NCI-H146 treated with DMSO at 0.1 percent for 48 hours (cell line): ENCODE measurements around the gene SMIM35.

Source experiments
- DNase-seq: peaks from one replicate; lab custom pipeline; 2025; ENCODE audit not compliant: unreplicated experiment; lab: John Stamatoyannopoulos, UW

SMIM35 gene

GRCh38 chr11:118060081-118060661, 26.6 kb downstream of the SMIM35 start:
- DNase-seq: no peak

DNA sequence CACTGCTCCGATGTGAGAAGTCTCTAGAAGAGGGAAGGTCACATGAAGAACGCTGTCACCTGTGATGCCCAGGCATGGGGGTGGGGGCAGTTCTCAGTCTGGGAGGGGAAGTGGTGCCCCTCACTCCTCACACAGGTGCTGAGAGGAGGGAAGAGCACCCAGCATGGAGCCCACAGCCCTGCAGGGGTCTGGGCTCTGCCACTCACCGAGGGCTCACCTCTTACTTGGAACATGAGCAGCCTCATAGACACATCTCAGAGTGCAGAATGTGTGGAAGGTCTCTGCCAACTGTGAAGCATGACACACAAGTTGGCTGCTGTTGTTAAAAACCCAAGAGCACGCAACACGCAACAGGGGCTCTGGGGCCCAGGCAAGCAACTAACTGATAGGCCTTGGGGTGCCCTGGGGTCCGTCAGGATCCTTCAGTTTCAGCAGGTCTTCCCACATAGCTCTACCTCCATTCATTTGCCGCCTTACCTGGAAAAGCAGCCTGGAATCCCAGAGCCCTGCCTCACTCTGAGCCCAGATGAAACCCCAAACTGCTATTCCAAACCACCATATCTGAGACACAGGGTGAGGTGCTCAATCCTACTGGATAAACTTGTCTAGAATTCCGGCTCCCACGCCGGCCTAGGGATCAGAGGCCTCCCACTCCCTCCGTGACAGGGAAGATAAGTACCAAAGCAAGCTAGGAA, 27.4 kb downstream of the SMIM35 start:
- no peak for DNase-seq

DNA sequence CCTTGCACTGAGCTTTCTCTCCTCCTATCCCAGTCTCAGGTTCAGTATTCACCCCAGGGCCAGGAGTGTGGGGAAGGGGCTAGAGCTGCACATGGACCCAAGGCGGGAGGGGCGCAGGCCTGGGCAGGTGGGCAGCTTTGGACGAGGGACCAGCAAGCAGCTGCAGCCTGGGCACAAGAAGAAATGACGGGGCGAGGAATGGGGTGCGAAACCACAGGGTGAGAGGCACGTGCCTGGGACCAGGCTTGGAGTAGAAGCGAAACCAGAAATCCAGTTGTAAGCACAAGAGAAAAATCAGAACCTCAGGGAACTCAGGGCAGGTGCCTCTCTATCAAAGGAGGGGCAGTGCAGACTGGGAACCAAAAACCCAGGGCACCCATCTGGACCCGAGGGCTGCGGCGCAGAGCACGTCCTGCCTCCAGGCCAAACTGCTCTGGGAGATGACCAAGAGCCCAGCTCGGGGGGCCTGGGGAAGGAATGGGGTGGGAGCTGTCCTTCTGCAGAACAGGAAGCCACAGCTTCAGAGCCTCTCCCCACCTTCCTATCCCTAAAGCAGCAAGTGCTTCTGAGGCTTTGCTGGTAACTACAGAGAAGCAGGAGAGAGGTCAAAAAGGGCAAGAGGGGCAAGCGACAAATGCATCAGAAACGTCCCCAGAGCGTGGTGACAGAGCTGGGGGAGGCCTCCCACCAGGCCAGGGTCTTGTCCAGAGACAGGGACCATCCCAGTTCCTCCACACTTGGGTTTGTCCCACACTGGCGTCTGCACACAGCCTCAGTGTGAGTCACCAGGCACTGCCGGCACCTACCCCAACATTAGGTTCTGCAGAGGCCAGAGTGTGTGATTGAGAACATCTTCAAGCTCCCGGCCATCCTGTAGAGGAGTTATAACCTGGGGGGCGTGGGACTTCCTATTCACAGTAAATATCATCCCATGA, 28.2 kb downstream of the SMIM35 start:
- DNase-seq: no peak

DNA sequence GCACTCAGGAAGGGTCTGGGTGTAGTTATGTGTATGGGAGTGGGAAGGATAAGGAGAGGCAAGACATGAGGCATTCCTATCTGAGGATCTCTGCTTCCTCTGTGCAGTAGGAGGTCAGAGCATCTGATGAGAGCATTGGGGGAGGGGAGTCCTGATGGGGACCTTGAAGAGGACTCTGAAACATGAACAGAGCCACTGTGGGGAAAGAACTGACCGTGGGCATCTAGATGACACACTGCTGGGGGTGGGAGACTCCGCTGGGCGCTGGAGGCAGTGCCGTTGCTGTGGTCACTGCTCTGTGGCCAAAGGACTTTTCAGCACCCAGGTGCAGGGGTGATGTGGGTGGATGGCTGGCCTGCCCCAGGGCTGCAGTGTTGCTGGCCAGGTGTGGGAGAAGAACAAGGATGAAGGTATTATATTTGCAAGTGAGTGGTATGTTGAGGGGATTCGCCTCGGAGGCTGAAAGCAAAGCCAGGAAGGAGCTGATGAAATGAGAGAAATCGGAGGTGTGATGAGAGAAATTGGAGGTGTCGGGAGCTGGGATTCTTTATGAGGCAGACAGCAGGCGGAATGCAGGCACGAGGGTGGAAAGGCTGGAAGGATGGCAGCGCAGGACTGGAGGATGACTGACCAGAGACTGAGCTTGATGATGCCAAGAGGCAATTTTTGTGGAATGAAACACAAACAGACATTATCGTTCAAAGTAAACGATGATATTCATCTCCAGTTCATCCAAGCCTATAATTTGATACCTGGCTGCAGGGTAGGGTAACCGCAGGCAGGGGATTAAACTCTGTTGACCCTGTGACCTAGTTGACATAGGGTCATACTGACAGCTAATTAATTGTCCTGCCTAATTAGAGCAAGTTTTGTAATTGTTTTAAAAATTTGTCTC, 29.3 kb downstream of the SMIM35 start:
- DNase-seq: no peak

DNA sequence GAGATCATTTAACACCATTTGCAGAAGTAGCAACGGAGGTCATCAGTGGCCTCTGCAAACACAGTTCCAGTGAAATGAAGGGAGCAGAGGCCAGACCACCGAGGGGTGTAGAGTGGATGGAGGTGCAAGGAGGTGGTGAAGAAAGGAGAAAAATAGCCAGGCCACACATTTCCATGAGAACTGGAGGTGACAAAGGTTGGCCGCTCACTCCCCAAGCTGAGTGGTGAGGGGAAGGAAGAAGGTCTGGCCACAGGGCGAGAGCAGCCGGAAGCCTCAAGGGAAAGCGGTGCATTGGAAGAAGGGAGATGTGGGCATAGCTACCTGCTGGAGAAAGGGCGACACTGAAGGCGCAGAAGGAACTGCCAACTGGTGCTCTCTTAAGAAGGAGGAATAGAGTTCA, 30.0 kb downstream of the SMIM35 start:
- DNase-seq: no peak

GRCh38 chr11:118055966-118056365, 30.8 kb downstream of the SMIM35 start:
- DNase-seq: no peak

DNA sequence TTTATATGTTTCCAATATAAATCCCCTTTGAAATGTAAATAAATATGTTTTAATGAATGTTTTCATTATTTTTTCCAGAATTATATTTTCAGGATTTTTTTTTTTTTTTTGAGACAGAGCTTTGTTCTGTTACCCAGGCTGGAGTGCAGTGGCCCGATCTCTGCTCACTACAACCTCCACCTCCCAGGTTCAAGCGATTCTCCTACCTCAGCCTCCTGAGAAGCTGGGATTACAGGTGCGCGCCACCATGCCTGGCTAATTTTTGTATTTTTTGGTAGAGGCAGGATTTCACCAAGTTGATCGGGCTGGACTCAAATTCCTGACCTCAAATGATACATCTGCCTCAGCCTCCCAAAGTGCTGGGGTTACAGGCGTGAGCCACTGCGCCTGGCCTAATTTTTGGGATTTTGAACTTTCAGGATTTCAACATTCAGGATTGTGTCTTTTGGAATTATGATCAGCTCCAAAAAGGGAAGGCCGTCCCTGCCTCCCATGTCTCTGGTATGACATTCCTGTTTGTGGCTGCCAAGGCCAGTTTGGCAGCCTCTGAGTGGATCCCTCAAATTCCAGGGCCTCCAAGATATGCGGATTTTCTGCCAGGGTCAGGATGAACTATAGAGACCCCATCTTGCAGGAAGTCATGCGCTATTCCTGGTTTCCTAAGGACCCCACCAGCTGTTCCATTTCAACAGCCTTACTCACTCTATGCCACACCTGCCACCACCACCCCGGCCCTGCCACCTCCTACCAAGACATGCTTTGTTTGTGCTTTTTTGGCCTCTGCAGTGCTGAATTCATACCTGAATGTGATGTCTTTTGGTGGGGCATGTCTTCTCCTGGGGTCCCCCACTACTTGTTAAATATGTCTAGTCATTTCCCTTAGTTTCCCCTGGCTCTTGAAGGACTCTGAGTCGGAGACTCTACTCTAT, 31.8 kb downstream of the SMIM35 start:
- DNase-seq: no peak

GRCh38 chr11:118052581-118053206, 34.1 kb downstream of the SMIM35 start:
- no peak for DNase-seq

DNA sequence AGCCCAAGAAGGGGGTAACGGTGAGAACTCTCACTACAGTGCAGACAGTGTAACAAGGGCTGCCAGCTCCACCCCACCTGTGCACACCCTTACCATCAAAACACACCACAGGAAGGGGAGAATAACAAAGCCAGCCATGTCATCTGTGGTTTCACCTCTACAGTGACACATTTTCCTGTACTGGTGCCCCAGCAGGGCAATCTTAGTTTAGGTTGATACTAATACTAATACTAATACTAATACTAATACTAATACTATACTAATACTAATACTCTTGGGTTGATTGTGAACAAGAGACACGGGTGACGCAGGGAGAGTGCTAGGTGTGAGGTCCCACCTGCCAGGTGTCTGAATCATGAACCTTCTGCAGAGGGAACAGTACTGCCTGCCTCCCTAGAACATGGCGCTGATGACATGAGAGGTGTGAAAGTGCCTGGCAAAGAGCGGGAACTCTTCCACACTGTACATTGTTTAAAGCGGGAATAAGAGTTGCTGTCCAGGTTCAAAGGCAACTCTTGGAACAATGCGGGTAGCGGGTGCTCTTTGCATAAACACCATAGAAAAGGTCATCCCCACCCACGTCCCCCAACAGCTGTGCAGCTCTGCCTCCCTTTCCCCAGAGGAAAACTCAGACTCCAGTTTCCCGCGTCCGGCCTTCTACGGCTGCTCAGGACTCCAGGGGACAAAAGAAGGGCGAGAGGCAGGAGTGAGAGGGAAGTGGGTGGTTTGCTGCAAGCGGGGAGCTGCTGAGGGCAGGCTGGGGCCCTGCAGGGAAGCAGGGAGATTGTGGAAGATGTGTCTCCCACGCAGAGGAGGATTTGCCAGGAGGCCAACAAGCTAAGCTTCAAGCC, 34.9 kb downstream of the SMIM35 start:
- no peak for DNase-seq

DNA sequence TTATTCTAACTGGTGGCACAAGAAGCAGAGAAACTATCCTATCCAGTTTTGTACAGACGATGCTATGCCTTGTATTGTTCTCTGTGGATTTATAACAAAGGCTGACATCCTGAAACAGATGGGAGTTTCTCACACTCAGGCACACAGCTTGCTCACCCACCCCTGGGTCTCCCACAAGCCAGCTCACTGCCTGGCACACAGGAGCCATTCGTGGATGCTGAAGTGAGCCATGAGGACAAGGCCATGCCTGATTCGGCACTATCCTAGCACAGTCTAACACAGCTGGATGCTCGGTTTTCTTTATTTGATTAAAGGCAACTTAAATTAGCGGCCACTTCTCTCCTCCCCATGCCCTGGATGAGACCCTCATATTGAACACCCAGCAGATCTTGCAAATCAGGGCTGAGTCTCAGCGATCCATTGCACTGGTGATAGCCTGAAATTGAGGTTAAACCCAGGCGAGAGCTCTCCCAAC, 35.6 kb downstream of the SMIM35 start:
- DNase-seq: no peak

GRCh38 chr11:118050208-118050891, 36.4 kb downstream of the SMIM35 start:
- DNase-seq: no peak

- no peak for DNase-seq
Measured at GRCh38 chr11:118049771-118050170, 37.0 kb downstream of the SMIM35 start.

GRCh38 chr11:118048472-118049370, 38.0 kb downstream of the SMIM35 start:
- DNase-seq: no peak

- no peak for DNase-seq
Measured at GRCh38 chr11:118047749-118048148, 39.0 kb downstream of the SMIM35 start.

- DNase-seq: no peak
Measured at GRCh38 chr11:118046964-118047700, 39.6 kb downstream of the SMIM35 start.
